ENCODE data around the gene TBC1D4. TPM values are rescaled to one million over a fixed set of nuclear protein-coding genes. Genes with fewer than 3 reads are reported as not detected.

TBC1D4 gene
- total RNA-seq, 1 experiment from 2014 or later: 15.4 TPM

DNA sequence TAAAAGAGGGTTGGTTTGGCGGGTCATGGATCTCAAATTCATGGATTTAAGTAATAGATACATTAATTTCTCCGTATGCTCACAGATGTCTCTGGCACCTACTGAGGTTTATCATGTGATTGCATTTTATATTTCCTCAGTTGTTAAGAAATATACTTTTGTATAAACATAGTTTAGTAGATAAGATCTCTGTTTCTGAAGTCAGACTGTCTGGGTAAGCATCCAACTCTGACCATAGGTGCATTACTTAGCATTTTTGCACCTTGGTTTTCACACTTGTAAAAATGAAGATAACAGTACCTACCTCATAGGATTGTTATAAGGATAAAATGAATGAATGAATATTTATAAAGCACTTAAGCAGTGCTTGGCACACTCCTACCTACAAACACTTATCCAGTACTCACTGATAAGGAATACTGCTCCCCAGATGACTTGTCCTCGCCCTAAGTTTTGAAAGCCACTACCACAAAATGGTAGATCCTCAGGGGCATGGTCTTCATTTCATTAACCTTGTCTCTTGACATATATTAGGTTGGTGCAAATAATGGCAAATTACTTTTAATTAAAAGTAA lies 29.2 kb upstream of the TBC1D4 start:
- TF ChIP-seq, protein P1, sequence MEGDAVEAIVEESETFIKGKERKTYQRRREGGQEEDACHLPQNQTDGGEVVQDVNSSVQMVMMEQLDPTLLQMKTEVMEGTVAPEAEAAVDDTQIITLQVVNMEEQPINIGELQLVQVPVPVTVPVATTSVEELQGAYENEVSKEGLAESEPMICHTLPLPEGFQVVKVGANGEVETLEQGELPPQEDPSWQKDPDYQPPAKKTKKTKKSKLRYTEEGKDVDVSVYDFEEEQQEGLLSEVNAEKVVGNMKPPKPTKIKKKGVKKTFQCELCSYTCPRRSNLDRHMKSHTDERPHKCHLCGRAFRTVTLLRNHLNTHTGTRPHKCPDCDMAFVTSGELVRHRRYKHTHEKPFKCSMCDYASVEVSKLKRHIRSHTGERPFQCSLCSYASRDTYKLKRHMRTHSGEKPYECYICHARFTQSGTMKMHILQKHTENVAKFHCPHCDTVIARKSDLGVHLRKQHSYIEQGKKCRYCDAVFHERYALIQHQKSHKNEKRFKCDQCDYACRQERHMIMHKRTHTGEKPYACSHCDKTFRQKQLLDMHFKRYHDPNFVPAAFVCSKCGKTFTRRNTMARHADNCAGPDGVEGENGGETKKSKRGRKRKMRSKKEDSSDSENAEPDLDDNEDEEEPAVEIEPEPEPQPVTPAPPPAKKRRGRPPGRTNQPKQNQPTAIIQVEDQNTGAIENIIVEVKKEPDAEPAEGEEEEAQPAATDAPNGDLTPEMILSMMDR (IDR thresholded peaks at IDR 0.05; ENCODE audit: unreplicated experiment): no peak
- intact Hi-C loops (cut with micrococcal nuclease; ENCODE audit: unreplicated experiment): no loop called here
- CTCF ChIA-PET: no interaction called here
- no peaks in the 10 kb centered on the region for H3K4me1 Mint-ChIP-seq (ENCODE audit: low read depth, unreplicated experiment)
- H3K27ac Mint-ChIP-seq (ENCODE audit: unreplicated experiment): no peak overlapping the region
- H3K4me3 Mint-ChIP-seq (ENCODE audit: low read depth, unreplicated experiment): no peak overlapping the region
- BruUV-seq (replicated peaks): no TSS peak
- H3K36me3 Mint-ChIP-seq (ENCODE audit: insufficient read depth, unreplicated experiment): no peaks in the 10 kb centered on the region
- DNase-seq: no peak
- H3K27me3 Mint-ChIP-seq (ENCODE audit: unreplicated experiment): no peaks in the 10 kb centered on the region
- no peaks in the 10 kb centered on the region for H3K9me3 Mint-ChIP-seq (ENCODE audit: low read depth, unreplicated experiment)

DNA sequence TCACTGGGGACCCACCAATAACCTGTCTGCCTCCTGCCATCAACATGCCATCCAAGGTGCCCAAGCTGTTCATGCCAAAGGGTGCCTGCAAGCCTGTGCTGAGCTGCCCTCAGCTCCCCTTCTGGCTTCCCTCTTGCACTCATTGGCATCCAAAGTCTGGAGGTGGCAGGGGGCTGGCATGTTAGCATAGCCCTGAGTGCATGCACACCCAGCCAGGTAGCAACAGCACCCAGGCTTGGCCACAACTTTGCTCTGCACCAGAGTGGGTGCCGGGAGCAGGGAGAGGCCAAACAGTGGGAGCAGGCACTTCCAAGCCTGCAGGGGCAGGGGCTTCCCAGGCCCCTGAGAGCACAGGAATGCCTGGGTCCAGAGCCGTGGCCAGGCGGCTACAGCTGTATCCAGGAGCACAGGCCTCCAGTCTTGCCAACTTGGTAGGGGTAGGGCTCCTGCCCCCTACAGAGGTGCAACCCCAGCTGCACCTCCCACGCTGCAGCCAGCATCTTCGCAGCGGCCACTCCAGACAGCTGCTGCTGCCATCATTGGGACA lies 26.1 kb upstream of the TBC1D4 start:
- DNase-seq: no peak
- no TSS peak for BruUV-seq (replicated peaks)
- Mint-ChIP-seq H3K36me3 (ENCODE audit: insufficient read depth, unreplicated experiment) (no peaks in the 10 kb centered on the region), H3K4me3 (ENCODE audit: low read depth, unreplicated experiment) (no peak overlapping the region), H3K27ac (ENCODE audit: unreplicated experiment) (no peak overlapping the region), H3K9me3 (ENCODE audit: low read depth, unreplicated experiment) (no peaks in the 10 kb centered on the region), H3K27me3 (ENCODE audit: unreplicated experiment) (no peaks in the 10 kb centered on the region), H3K4me1 (ENCODE audit: low read depth, unreplicated experiment) (no peaks in the 10 kb centered on the region)
- TF ChIP-seq, protein P1 (IDR thresholded peaks at IDR 0.05; ENCODE audit: unreplicated experiment): no peak
- CTCF ChIA-PET: no interaction called here
- intact Hi-C loops (cut with micrococcal nuclease; ENCODE audit: unreplicated experiment): no loop called here

DNA sequence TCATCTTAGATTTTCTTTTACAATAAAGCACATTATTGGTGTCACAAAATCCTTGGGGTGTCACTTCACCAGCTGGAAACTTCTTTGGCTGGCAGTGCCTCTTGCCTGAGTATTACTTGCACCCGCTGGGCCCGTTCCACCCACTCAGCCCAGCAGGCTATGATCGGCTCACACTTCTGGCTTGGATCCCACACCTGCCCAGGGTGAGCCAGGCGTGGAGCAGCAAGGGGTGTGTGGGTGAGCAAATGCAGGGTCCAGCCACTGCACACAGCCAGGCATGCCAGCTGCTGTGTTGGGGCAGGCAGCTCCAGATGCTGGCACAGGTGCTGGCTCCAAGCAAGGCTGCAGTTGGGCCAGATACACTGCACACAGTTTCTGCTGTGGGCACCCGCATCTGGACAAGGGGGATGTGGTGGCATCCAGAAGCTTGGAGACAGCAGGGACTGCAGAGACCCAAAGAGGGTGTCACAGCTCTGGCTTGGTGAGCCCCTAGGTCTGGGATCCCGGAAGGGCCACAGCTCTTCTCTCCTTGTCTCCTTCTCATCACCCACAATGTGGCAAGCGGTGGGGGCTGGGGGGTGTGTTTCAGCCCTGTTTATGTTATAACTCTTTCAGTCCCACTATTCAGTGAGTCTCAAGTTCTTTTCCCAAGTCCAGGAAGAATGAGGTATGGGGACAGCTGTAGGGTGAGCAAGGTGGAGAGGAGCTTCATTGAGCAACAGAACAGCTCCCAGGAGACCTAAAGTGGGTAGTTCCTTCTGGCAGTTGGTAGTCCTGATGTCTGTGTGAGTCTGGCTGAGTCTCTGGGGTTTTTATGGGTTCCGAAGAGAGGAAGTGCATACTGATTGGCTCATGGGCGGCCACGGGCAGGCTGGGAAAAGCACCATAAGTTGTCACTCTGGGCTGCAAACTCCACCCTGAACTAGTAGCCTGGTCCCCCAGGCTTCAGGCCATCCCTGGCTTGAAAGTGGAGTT lies 25.3 kb upstream of the TBC1D4 start:
- CTCF ChIA-PET: no interaction called here
- TF ChIP-seq, protein P1 (IDR thresholded peaks at IDR 0.05; ENCODE audit: unreplicated experiment): no peak
- DNase-seq: no peak
- BruUV-seq (replicated peaks): no TSS peak
- H3K4me3 Mint-ChIP-seq (ENCODE audit: low read depth, unreplicated experiment): no peak overlapping the region
- intact Hi-C loops (cut with micrococcal nuclease; ENCODE audit: unreplicated experiment): no loop called here
- no peaks in the 10 kb centered on the region for H3K27me3 Mint-ChIP-seq (ENCODE audit: unreplicated experiment)
- no peaks in the 10 kb centered on the region for H3K4me1 Mint-ChIP-seq (ENCODE audit: low read depth, unreplicated experiment)
- no peaks in the 10 kb centered on the region for H3K36me3 Mint-ChIP-seq (ENCODE audit: insufficient read depth, unreplicated experiment)
- H3K27ac Mint-ChIP-seq (ENCODE audit: unreplicated experiment): no peak overlapping the region
- H3K9me3 Mint-ChIP-seq (ENCODE audit: low read depth, unreplicated experiment): no peaks in the 10 kb centered on the region

DNA sequence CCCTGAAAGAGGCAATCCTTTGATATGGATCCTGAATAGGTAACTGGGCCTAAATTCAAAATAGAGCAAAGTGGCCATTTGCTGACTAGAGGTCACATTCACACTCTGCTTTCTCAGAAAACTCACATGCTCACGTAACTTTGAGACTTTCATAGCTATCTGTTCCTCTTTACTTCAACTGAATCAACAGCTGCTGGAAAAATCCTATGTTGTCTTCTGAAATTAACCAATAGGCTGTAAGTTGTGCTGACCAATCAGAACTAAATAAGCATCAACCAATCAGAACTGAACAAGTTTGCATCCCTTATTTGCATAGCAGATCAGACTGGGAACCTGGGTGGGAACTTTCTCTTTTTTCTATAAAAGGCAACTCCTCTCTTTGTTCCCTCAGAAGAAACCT lies 24.0 kb upstream of the TBC1D4 start:
- CTCF ChIA-PET: no interaction called here
- Mint-ChIP-seq H3K36me3 (ENCODE audit: insufficient read depth, unreplicated experiment) (no peaks in the 10 kb centered on the region), H3K27ac (ENCODE audit: unreplicated experiment) (no peak overlapping the region), H3K4me1 (ENCODE audit: low read depth, unreplicated experiment) (no peaks in the 10 kb centered on the region), H3K27me3 (ENCODE audit: unreplicated experiment) (no peaks in the 10 kb centered on the region), H3K4me3 (ENCODE audit: low read depth, unreplicated experiment) (no peak overlapping the region), H3K9me3 (ENCODE audit: low read depth, unreplicated experiment) (no peaks in the 10 kb centered on the region)
- DNase-seq: no peak
- TF ChIP-seq, protein P1 (IDR thresholded peaks at IDR 0.05; ENCODE audit: unreplicated experiment): no peak
- BruUV-seq (replicated peaks): no TSS peak
- intact Hi-C loops (cut with micrococcal nuclease; ENCODE audit: unreplicated experiment): no loop called here
